ENCODE data around the gene SRP68.

Gene SRP68
- 53.7 to 68.5 (median 57.9) reads per million in 3 experiments for total RNA-seq

DNA sequence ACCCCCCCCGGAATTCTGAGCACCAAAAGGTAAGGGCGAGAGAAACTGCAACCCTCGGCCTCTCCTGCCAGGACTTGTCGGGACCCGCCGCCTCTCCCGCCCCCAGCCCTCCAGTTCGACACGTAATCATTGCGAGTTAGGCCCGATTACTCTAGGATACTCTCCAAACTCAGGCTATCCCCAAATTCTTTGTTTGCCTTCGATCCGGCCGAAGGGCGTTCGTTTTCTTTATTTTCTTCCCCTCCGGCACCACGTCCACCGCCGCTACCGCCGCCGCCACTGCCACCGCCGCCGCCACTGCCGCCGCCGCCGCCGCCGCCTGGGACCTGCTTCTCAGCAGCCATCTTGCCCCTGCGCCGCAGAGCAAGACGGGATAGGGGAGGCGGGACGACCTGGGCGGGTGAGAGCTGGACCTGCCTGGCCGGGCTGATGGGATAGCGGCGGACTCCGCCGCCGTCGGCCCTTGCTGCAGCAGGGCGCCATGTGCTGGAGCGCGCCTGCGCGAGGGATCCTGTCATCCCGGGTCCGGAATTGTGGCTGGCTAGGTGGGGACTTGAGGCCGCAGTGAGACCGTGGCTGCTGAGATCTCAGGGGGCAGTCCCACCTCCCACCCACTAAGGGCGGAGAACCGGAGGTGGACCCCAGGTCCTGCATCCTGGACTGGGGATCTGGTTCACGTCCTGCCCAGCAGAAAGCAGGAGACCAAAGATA, at the start of gene SRP68:
Gene SRP68, minus strand, starts transcription at position 370 of the 711 bp plus-strand sequence. Its CDS starts 26 bp downstream, at position 344.
- peak; percentile 73 for DNase-seq

DNA sequence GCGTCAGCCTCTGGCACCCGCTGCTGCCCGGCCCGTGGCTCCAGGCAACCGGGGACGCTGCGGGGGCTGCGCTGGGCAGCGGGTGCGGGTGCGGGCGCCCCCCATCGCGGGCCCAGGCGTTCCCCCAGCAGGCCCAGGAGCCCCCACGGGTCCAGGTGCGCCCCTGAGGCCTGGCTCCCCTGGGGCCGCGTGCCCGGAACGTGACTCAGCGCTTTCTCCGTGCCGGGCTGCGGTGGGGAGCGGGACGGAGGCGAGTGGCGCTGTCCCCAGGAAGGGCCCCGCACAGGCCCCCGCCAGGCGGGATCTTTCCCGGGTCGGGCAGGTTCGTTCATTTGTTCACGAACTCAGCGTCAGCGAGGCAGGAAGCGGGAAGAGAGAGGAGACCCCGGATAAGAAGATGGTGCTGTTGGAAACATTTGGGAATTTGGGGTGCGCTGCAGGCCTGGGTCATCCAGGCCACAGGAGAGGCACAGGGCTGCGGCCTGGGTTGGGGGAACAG, 49.7 kb upstream of the SRP68 start:
- DNase-seq = no peak

DNA sequence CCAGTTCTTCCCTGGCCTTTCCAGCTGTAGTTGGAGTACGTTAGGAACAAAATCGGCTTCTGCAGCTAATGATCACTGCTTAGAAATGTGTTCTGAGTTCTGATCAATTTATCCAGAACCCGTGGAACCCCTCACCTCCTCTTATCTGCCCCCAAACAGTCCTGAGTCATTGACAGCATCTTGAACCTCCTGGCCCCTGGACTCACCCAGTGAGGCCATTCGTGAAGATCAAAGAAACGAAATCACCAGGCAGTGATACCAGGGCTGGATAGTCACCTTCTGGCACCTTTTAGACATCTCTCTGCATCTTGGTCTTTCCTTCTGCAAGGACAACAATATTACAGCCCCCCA, 48.3 kb upstream of the SRP68 start:
- DNase-seq = no peak

DNA sequence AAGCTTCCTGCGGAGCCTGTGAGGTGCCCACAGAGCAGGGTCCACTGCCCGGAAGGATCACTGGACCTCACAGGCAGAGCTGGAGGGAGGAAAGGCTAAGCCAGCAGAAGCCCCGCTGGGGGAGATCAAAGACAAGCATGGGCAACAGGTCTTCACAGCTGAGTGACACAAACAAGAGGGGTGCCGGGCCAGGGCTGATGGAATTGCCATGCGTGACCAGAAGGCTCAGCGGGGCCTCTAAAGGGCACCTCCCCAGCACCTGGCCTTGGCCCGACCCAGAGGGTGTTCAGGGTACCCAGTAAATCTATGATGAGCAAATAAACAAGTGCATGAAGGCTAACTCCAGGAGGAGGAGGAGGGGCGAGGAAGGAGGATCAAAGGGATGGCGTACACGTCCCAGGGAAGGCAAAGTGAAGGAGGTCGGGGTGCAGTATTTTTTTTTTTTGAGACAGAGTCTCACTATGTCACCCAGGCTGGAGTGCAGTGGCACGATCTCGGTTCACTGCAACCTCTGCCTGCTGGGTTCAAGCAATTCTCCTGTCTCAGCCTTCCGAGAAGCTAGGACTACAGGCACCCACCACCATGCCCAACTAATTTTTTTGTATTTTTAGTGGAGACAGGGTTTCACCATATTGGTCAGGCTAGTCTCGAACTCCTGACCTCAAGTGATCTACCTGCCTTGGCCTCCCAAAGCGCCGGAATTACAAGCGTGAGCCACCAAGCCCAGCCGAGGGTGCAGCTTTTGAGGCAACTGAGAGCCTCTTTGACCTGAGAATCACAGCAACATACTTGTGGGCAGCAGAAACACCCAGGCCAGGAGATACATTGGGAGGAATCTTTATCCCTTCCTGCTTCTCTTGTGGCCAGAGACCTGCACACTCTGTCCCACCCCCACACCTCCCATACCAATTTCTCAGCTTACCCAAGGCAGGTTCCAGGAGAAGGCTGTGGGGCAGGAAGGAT, 47.4 kb upstream of the SRP68 start:
- DNase-seq = no peak

DNA sequence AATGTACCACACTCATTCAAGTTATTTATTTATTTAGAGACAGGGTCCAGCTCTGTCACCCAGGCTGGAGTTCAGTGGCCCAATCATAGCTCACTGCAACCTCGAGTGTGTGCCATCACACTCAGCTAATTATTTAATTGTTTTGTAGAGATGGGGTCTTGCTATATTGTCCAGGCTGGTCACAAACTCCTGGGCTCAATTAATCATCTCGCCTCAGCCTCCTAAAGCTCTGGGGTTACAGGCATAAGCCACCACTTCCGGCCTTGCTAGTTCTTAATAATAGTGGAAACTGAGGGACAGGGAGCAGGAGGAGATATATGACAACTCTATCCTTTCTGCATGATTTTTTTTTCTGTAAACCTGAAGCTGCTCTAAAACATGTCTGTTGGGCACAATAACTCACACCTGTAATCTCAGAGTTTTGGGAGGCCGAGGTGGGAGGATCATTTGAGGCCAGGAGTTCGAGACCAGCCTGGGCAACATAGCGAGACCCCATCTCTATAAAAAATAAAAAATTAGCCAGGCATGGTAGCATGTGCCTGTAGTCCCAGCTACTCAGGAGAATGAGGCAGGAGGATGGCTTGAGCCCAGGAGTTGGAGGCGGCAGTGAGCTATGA, 42.9 kb upstream of the SRP68 start:
- DNase-seq = no peak

DNA sequence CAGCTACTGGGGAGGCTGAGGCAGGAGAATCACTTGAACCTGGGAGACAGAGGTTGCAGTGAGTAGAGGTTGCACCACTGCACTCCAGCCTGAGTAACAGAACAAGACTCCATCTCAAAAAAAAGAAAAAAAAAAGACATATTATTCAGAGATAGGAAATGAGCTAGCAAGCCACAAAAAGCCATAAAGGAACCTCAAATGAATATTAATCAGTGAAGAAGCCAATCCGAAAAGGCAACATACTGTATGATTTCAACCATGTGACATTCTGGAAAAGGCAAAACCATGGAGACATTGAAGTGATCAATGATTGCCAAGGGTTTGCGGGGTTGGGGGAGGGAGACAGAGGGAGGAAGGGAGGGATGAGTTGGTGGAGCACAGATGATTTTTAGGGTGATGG, 39.6 kb upstream of the SRP68 start:
- no peak for DNase-seq

DNA sequence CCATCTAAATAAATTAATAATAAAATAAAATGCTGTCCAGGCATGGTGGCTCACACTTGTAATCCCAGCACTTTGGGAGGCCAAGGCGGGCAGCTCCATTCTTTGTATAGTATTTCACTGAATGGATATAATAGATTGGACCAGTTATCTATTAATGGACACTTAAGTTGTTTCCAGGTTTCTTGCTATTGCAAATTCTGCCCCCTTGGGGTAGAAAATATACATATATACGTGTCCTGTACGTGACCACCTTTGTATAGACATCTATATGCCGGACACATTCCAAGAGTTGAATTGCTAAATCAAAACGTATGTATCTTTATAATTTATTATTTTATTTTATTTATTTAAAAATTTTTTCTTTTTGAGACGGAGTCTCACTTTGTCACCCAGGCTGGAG, 35.2 kb upstream of the SRP68 start:
- DNase-seq = no peak

DNA sequence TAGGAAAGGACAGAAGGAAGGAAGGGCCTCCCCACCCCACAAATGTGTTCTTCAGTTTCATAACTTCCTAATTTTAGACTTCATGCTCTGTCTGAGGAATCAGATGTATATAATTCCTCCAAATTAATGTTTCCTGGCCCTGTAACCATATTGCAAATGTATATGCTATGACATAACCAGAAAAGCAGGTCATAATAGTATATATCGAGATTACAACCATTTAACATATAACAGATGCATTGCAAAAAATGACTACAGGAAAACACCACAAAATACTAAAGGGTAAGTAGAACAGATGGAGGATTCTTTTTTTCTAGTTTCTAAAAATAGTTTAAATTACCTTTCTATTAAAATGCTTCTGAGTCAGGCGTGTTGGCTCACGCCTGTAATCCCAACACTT, 34.4 kb upstream of the SRP68 start:
- DNase-seq = no peak

DNA sequence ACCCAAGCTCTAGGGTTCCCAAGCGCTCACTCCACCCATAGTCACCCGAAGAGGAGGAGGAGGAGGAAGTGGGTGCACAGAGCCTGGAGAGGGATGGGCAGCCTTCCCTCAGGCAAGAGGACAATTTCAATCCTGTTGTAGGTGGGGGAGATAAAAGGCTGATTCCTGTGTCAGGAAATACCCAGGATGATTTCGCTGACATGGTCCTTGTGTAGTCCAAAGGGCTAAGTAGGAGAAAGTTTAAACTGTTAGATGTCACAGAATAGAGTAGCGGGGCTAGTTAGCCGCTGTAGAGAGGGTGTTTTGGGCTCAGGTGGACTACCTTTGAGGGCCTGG, 32.5 kb upstream of the SRP68 start:
- no peak for DNase-seq

DNA sequence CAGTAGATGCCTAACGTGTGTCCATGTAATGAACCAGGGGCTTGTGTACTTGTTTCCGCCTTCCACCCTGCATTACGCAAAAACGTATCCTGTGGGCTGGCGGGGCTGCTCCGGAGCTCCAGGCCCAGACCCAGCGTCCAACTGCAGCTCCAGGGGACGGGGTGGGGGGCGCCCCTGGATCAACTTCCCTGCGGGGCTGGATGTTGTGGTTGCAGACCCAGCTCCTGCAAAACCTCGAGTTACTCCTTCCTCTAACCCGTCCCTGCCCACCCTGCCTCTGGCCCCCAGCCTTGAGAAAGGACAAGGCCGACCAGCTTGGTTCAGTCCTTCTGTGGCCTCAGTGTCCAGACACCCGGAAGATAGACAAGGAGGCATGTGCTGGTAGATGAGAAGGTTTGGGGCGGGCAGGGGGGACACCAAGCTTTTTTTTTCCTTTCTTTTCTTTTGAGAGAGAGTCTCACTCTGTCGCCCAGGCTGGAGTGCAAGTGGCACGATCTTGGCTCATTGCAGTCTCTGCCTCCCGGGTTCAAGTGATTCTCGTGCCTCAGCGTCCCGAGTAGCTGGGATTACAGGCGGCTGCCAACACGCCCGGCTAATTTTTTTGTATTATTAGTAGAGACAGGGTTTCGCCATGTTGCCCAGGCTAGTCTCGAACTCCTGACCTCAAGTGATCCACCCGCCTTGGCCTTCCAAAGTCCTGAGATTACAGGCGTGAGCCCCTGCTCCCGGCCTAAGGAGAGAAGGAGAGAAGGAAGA, 32.0 kb upstream of the SRP68 start:
- DNase-seq = no peak

DNA sequence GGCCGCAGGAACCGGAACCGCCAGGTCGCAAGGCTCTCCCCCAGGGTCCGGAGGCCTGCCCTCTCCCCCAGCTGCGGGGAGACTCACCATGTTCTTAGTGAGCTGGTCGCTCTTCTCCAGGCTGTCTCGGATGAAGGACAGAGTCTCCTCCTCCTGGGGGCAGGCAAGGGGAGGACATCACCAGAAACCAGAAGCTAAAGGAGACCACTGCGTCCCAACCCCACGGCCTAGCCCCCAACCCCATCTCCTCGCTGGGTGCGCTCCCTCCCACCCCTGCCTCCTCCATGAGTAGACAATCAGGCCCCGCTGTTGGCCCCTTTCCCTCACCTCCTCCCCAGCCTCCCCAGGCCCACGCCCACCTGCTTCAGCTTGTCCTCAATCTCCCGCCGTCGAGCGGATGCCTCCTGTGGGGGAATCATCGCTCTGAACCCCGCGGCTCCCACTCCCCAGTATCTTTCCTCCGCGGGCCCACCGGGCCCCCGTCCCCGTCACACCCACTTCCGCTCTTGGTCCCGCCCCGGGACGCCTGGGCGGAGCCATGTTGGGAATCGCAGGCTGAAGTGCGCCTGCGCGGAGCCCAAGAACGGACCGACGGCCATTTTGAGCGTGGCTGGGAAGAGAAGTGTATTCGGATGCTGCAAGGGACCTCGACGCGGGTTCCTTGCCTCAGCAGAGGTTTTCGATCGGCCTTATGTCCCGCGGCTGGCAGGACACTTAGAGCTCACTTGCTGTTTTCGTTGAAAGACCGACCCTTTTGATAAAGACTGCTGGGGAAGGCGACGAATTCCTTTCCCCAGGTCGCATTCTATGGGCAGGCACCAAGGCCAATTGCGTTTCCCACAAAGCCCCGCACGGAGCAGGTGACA, 31.2 kb upstream of the SRP68 start, which contains the start of gene EXOC7:
Gene EXOC7, minus strand, starts transcription at position 514 of the 866 bp plus-strand sequence. Its CDS starts 95 bp downstream, at position 419.
- DNase-seq = peak; percentile 91

DNA sequence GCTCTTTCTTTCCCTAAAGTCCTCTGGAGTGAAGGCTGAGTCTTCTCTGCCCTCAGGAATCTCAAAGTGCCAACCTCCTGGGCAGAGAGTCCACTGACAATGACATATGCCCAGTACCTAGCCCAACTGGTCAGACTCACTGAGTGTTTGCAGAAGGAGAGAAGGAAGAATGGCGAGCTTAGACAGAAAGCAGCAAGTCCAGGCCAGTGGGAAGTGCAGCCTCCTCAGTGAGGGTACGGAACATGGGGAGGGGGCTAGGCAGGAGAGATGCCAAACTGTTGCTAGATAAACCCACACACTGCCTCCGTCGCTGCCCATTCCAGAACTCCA, 30.6 kb upstream of the SRP68 start:
- no peak for DNase-seq

DNA sequence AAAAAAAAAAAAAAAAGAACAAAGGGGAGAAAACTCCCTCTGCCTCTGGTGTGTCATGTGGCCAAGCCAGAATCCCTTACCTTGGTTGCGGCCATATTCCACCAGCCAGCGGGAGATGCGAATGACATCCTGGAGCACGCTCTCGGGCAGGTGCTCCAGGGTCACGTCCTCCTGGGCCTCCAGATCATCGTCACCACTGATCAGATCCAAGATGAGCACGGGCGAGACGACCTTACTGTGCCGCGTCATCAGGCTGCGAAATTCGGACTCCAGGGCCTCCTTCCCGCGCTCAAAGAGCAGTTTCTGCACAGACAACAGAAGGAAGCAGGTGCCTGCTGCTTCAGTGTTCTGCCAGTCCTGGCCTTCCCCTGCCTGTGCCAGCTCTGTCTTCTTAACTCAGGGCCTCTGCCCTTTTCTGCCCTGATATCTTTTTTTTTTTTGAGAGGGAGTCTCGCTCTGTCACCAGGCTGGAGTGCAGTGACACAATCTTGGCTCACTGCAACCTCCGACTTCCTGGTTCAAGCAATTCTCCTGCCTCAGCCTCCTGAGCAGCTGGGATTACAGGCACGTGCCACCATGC, 25.5 kb upstream of the SRP68 start:
- DNase-seq = no peak

DNA sequence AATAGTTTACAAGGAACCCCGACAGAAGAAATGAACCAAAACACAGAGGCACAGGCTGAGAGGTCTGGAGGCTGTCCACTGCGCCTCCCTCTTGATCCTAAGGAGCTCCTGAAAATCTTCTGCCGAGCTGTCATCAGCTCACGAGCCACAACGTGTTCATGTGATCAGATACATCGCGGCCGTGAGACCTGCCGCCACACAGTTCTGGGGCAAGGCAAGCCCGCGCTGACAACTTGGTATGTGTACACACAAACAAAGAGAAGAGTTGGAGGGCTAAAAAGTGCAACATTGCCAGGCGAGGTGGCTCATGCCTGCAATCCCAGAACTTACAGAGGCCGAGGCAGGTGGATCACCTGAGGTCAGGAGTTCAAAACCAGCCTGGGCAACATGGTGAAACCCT, 23.6 kb upstream of the SRP68 start:
- no peak for DNase-seq

DNA sequence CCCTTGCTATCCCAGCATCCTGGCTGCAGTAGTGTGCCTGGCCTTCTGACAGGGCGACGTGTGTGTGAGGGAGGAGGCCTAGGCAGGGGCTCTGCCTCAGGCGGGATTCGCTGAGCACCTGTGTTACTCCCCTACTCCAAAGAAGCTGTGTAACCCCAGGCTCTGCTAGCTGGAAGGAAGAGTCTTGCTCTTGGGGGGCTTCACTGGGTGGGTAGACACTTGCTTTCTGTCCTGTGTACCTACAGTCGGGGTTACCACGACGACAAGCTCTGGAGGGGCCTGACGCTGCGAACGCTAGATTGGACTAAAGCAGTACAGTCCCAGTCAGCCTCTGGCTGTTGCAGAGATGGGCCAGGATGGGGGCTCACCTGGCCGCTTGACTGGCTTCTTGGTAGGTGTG, 21.7 kb upstream of the SRP68 start:
- DNase-seq = no peak

DNA sequence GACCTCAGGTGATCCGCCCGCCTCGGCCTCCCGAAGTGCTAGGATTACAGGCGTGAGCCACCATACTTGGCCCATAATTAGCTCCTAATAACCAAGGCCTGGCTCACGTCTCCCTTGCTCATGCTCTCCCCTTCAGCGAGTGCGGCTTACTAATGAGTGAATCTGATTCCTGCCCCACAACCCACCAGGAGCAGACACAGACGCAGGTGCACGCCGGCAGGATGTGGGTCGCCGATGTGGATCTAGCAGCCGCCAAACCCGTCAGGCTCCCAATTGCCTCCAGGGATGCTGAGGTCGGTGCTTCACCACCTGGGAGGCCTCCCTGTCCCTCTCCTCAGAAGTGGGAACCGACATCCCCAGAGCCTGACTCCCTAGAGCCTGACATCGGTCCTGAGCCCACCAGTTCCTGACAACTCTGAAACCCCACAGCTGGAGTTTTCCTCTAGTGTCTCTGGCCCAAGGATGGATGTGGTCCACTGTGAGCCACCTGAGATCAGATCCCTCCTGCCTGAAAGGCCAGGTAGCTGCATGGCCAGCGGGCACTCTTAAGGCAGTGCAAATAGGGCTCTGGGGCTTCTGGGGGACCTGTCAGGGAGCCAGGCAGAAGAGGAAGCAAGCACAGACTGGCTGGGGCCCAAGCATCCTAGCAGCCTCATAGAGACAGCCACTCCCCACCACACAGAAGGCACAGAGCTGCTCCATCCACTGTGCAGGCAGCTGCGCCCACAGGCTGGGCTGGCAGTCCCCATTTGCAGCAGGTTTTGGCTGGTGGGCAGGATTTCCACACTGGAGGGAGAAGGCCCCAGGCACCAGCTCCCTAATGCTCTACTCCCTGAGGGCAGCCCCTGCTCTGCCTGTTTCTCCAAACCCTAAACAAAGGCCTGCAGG, 20.5 kb upstream of the SRP68 start:
- DNase-seq = no peak

DNA sequence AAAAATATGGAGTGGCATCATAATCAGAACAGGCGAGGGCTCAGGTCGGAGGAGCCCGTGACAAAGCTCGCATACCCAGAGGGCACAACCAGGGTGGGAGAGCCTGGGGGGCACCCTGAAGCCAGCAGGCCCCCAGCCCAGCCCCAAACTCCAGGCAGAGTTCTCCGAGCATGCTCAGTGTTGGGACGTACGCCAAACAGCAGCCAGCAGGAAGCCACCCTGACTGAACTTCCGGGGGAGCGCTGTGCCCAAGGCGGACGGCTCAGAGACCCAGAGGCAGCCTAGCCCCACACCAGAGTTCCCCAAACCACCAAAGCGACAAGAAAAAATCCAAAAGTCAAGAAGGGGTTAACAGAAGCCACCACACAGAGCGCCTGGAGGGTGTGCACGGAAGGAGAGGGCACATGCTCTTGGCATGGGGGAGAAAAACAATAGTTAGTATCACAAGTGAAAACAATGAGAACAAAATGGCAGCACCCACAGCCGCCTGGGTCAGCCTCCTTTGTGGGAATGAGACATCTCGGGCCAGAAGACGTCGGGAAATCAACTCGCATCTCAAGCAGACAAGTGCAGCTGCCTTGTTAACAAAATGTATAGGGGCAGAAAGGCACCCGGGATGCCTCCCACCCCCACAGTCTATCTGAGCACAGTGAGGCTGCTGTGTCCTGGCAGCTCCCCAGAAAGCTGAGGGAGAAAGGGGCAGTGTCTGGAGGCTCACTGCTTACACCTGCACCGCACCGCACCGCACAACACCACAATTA, 19.4 kb upstream of the SRP68 start:
- DNase-seq = no peak

DNA sequence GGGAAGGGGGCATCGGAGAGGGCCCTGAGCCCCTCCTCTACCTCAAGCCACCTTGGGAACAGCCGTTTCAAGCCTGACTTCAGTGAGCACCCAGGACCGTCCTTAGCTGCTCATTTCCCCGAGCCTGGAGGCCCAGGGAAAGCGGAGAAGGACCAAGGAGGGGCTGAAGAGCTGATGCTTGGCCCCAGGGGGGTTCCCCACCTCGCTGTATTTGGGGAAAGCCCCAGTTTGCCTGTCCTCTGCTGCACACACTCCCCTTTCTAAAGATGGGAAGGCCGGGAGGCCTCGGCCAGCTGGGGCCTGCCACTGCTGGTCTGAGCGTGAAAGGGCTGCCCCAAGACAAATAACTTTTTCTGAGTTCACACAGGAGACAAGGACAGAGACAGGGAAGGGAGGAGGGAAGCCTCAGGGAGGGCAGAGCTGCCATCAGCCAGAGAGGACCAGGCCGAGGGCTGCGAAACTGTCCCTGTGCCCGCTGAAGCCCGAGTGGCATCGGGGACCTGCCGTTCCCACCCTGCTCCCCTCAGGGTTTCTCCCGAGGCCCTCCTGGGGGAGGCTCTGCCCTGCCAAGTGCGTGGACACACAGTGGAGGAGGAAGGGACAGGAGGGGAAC, 18.3 kb upstream of the SRP68 start:
- DNase-seq = no peak
